GM12865 (cell line): ENCODE measurements around the gene NKAIN4.

ENCODE experiments used
- DNase-seq: peaks from one replicate; pipeline ENCODE4 v3.0.0; 2010; ENCODE audit warnings: low read depth
- H3K4me3 ChIP-seq: 2 replicates; pipeline ENCODE4 v1.5.1; 2011; ENCODE audit warnings: mild to moderate bottlenecking, low read depth, low read length, control low read depth
- TF ChIP-seq, protein P1 (sequence below): IDR thresholded peaks from 2 replicates; pipeline ENCODE4 v1.5.1; 2011; ENCODE audit warnings: low read length, control low read depth, low read depth, inconsistent platforms; ENCODE audit not compliant: insufficient read depth; ENCODE audit errors: missing control alignments

NKAIN4 gene

DNA sequence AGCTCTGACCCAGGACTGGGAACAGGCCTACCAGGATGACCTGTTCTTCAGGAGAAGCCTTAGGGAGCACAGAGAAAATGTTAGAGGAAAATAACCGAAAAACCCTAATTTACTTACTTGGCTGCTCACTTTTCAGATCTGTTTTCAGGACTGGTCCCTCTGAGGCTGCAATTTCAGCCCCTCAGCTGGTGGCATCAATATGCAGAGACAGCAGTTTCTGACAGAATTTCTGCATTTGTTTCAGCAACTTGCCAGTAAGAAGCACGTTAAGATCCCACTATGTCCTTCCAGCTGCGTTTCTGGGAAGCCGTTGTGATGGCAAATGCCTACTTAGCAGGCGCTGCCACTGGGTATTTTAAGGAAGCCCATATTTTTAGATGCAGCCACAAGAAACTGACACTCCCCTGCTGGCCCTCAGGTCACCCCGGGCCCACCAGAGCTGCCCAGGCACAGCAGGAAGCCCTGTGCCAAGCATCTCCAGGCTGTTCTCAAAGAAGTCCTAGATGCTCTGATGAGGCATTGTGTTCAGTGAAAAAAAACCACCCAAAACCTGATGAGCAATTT is 45.8 kb downstream of the NKAIN4 start:
- no peak for DNase-seq
- TF ChIP-seq, protein P1, sequence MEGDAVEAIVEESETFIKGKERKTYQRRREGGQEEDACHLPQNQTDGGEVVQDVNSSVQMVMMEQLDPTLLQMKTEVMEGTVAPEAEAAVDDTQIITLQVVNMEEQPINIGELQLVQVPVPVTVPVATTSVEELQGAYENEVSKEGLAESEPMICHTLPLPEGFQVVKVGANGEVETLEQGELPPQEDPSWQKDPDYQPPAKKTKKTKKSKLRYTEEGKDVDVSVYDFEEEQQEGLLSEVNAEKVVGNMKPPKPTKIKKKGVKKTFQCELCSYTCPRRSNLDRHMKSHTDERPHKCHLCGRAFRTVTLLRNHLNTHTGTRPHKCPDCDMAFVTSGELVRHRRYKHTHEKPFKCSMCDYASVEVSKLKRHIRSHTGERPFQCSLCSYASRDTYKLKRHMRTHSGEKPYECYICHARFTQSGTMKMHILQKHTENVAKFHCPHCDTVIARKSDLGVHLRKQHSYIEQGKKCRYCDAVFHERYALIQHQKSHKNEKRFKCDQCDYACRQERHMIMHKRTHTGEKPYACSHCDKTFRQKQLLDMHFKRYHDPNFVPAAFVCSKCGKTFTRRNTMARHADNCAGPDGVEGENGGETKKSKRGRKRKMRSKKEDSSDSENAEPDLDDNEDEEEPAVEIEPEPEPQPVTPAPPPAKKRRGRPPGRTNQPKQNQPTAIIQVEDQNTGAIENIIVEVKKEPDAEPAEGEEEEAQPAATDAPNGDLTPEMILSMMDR, result no peak
- no peak overlapping the region for H3K4me3 ChIP-seq

GRCh38 chr20:63206878-63207277 is 47.4 kb downstream of the NKAIN4 start:
- H3K4me3 ChIP-seq, result no peak overlapping the region
- TF ChIP-seq, protein P1, result no peak
- DNase-seq, result no peak

GRCh38 chr20:63205896-63206295 is 48.4 kb downstream of the NKAIN4 start:
- DNase-seq, result no peak
- TF ChIP-seq, protein P1, result no peak
- no peak overlapping the region for H3K4me3 ChIP-seq

GRCh38 chr20:63204362-63204761 is 49.9 kb downstream of the NKAIN4 start:
- DNase-seq, result no peak
- TF ChIP-seq, protein P1, result no peak
- no peak overlapping the region for H3K4me3 ChIP-seq

DNA sequence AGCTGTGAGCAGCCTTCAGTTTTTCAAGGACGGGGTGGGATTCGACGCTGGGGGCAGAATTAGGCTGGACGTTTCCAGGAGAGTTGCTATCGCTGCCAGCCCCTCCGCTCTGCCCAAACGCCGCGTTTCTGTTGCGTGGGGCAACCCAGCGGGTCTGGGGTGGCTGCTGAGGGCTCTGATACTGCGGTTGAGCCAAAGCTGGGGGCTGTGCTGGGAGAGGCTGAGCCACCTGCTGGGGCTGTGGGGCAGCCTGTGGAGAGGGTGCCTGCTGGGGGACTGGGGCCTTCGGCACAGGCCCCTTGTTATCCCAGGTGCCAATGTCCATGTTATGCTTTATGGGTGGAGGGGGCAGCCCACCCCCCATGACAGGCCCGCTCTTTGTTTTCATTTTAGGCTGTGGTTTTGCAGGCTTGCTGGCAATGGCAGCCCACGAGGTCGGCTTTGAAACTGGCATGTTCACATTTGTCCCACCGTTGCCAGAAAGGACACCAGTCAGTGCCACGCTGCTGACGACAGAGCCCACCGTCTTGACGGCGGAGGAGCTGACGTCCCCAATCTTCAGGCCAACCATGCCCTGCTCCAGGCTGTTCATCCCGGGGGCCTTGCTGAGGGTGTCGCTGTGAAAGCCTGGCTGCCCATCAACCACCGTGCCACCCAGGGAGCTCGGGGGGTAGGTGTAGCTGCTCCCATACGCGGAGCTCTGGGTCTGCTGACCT is 51.3 kb downstream of the NKAIN4 start:
- no peak for DNase-seq

DNA sequence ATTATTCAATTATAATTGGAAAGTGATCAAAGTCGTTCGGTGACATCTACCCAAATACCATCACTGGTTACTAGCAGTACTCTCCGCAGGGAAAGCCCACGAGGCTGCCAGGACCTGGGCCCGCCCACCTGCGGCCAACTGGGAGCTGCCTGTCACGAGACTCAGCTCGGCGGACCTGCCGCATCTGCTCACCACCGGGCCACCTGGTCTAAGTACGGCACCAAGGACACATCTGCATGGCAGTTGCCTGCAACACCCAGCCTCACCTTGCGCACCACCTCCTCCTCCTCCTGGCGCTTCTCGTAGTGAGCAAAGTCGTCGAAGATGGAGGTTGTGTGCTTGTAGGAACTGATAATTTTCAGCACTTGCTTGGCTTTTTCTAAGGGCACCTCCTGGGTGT is 52.2 kb downstream of the NKAIN4 start:
- no peak for DNase-seq
- H3K4me3 ChIP-seq, result no peak overlapping the region
- TF ChIP-seq, protein P1, result no peak

More for the DNA sequence above, 51.3 kb downstream of the NKAIN4 start:
- TF ChIP-seq, protein P1, result no peak
- H3K4me3 ChIP-seq, result no peak overlapping the region
